ENCODE data around the gene A2ML1.
"Not testable (repeated sequence)": the region's sequence is repeated elsewhere in the genome, so short reads cannot be mapped to it uniquely, and the experiment has no call there.

A2ML1 gene

GRCh38 chr12:8906266-8907180 lies 84.1 kb downstream of the A2ML1 start:
- no peak for DNase-seq (ENCODE audit: low read depth in 2 of 2)

- no peak for DNase-seq (ENCODE audit: low read depth in 2 of 2)
Measured at GRCh38 chr12:8907513-8907912, 85.1 kb downstream of the A2ML1 start.

GRCh38 chr12:8909752-8910151 lies 87.3 kb downstream of the A2ML1 start:
- no peak for DNase-seq (ENCODE audit: low read depth in 2 of 2)

GRCh38 chr12:8911606-8912268 lies 89.3 kb downstream of the A2ML1 start:
- no peak for DNase-seq (ENCODE audit: low read depth in 2 of 2)

GRCh38 chr12:8912914-8913313 lies 90.5 kb downstream of the A2ML1 start:
- no peak for DNase-seq (ENCODE audit: low read depth in 2 of 2)

- DNase-seq (ENCODE audit: low read depth in 2 of 2) = no peak
Measured at GRCh38 chr12:8913702-8914032, 91.2 kb downstream of the A2ML1 start.

- peak; percentile 56 to 69 for DNase-seq (ENCODE audit: low read depth in 2 of 2)
Measured at GRCh38 chr12:8914033-8914715, 91.8 kb downstream of the A2ML1 start, which contains the start of gene PHC1. TSS of gene PHC1 (plus strand) at chr12:8914509. CDS start at chr12:8917678, 3,169 bp downstream.

GRCh38 chr12:8914716-8915526 lies 92.5 kb downstream of the A2ML1 start:
- peak; percentile 29 to 37 for DNase-seq (ENCODE audit: low read depth in 2 of 2)

- DNase-seq (ENCODE audit: low read depth in 2 of 2) = no peak
Measured at GRCh38 chr12:8916154-8916553, 93.7 kb downstream of the A2ML1 start.

GRCh38 chr12:8917031-8917430 lies 94.6 kb downstream of the A2ML1 start:
- no peak for DNase-seq (ENCODE audit: low read depth in 2 of 2)

- no peak for DNase-seq (ENCODE audit: low read depth in 2 of 2)
Measured at GRCh38 chr12:8917751-8918150, 95.3 kb downstream of the A2ML1 start.

- not testable (repeated sequence) for DNase-seq (ENCODE audit: low read depth in 2 of 2)
Measured at GRCh38 chr12:8919643-8920042, 97.2 kb downstream of the A2ML1 start.

GRCh38 chr12:8922544-8922943 lies 100.1 kb downstream of the A2ML1 start:
- DNase-seq (ENCODE audit: low read depth in 2 of 2) = no peak

All from stimulated activated CD8-positive, alpha-beta memory T cell treated with anti-CD3 and anti-CD28 coated beads, Interleukin-2, amount 100 ng/mL, for 1 hour (primary cell).